ENCODE measurements around the gene ACBD4. TPM values are rescaled to one million over a fixed set of nuclear protein-coding genes. Genes with fewer than 3 reads are reported as not detected.

ACBD4 gene
- total RNA-seq, 1 experiment from 2014 or later = 9.7 TPM

DNA sequence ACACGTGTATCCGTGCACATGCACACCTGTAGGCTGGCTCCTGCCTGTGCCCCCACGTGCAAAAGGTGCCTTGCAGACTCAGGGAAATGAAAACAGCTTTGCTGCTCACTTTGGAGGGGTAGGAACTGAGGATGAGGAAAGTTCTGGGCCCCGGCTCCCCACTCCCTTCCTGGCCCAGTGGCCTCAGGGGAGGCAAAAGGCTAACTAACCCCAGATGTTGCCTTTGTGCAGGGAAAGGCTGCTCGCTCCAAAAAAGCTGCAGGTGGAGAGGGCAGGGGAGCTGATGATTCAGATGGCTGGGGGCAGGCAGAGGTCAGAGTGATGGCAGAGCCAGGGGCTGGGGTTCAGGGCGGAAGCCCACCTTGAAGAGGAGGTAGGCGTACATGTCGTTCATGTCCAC is 15.5 kb upstream of the ACBD4 start:
- H3K27me3 Mint-ChIP-seq (ENCODE audit: low read depth) = no peaks in the 10 kb centered on the region
- no peak overlapping the region for H3K9ac ChIP-seq (ENCODE audit: extremely low read depth, insufficient read length, low read length)
- no peaks in the 10 kb centered on the region for H3K27me3 ChIP-seq (ENCODE audit: insufficient read depth, low read length)
- no peak overlapping the region for H3K23ac ChIP-seq (ENCODE audit: insufficient read length, low read depth, low read length)
- no peak for DNase-seq
- H3K4ac ChIP-seq (ENCODE audit: low read depth, low read length) = no peak overlapping the region
- H4K20me1 ChIP-seq (ENCODE audit: control insufficient read depth, insufficient read depth, insufficient read length) = no peaks in the 10 kb centered on the region
- H2BK20ac ChIP-seq (ENCODE audit: low read depth, low read length, poor library complexity, severe bottlenecking) = no peak overlapping the region
- H3K4me2 ChIP-seq (ENCODE audit: insufficient read depth, insufficient read length, low read length) = no peak overlapping the region
- no peak overlapping the region for H2AK5ac ChIP-seq (ENCODE audit: insufficient read length, low read length)
- no peak overlapping the region for H3T11ph ChIP-seq (ENCODE audit: low read length)
- no peaks in the 10 kb centered on the region for H3K79me1 ChIP-seq (ENCODE audit: insufficient read depth, low read depth, low read length, poor library complexity, severe bottlenecking)
- no peak overlapping the region for H2BK12ac ChIP-seq (ENCODE audit: insufficient read length, low read depth, low read length)
- no peaks in the 10 kb centered on the region for H3K79me2 ChIP-seq (ENCODE audit: insufficient read depth, low read length)
- H3K9me3 Mint-ChIP-seq = no peaks in the 10 kb centered on the region
- H3K27ac ChIP-seq (ENCODE audit: insufficient read length, low read depth, low read length) = no peak overlapping the region
- H4K5ac ChIP-seq (ENCODE audit: insufficient read length, low read depth, low read length) = no peak overlapping the region
- no peak overlapping the region for H4K8ac ChIP-seq (replicated peaks; ENCODE audit: insufficient read length, low read depth, low read length)
- no peaks in the 10 kb centered on the region; a peak in 4 of 7 replicates for H3K36me3 Mint-ChIP-seq (ENCODE audit: insufficient read depth in 1 of 3, low read depth in 3 of 3)
- no peak overlapping the region for H2AFZ ChIP-seq (ENCODE audit: low read length)
- no CpG with 5 or more reads among the region's 8 CpGs for WGBS (ENCODE audit: extremely low coverage, insufficient read length, low lambda C conversion rate)
- H2BK5ac ChIP-seq (ENCODE audit: insufficient read length, low read length) = no peak overlapping the region
- H4K91ac ChIP-seq (ENCODE audit: insufficient read length, low read depth, low read length) = no peak overlapping the region
- H3K18ac ChIP-seq (ENCODE audit: insufficient read length, low read depth, low read length) = no peak overlapping the region
- TF ChIP-seq, protein P1, sequence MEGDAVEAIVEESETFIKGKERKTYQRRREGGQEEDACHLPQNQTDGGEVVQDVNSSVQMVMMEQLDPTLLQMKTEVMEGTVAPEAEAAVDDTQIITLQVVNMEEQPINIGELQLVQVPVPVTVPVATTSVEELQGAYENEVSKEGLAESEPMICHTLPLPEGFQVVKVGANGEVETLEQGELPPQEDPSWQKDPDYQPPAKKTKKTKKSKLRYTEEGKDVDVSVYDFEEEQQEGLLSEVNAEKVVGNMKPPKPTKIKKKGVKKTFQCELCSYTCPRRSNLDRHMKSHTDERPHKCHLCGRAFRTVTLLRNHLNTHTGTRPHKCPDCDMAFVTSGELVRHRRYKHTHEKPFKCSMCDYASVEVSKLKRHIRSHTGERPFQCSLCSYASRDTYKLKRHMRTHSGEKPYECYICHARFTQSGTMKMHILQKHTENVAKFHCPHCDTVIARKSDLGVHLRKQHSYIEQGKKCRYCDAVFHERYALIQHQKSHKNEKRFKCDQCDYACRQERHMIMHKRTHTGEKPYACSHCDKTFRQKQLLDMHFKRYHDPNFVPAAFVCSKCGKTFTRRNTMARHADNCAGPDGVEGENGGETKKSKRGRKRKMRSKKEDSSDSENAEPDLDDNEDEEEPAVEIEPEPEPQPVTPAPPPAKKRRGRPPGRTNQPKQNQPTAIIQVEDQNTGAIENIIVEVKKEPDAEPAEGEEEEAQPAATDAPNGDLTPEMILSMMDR (conservative IDR thresholded peaks at IDR 0.05) = no peak
- peaks cover 10 to 22% of the 10 kb centered on the region in 2 experiments for H3K4me1 Mint-ChIP-seq
- H3K14ac ChIP-seq (ENCODE audit: insufficient read depth, low read length) = no peak overlapping the region
- H3K56ac ChIP-seq (ENCODE audit: insufficient read length, low read depth, low read length) = no peak overlapping the region
- no peak overlapping the region; the same call in 1 of the 2 replicates for H2BK15ac ChIP-seq (ENCODE audit: low read depth, low read length)
- no peaks in the 10 kb centered on the region for H3K9me3 ChIP-seq (ENCODE audit: control insufficient read depth, low read depth, low read length)
- no peaks in the 10 kb centered on the region for H3K23me2 ChIP-seq (ENCODE audit: insufficient read length, low read depth, low read length, poor library complexity, severe bottlenecking)
- no peak overlapping the region for H3K4me3 Mint-ChIP-seq
- no peak overlapping the region for H3K27ac Mint-ChIP-seq
- H3K4me1 ChIP-seq (ENCODE audit: insufficient read depth, low read length) = no peaks in the 10 kb centered on the region
- no peak overlapping the region for H2BK120ac ChIP-seq (ENCODE audit: low read depth, low read length, poor library complexity, severe bottlenecking)

Measured in H9 (cell line).